K562 (cell line): ENCODE results near the gene EXOC3L2. TPM values are rescaled to one million over a fixed set of nuclear protein-coding genes. Genes with fewer than 3 reads are reported as not detected.

Source experiments
- CREBBP ChIP-seq: IDR thresholded peaks from one replicate; pipeline ENCODE4 v1.6.1; 2012; ENCODE audit warnings: low read depth, mild to moderate bottlenecking, control low read depth, inconsistent platforms, low read length
- DMBX1 ChIP-seq: fragments of 250-450 bp; sonication (Bioruptor Pico); IDR thresholded peaks from 2 replicates; pipeline ENCODE4 v1.8.0; 2022; ENCODE audit warnings: inconsistent platforms, mild to moderate bottlenecking, moderate library complexity, borderline replicate concordance
- EWSR1 ChIP-seq: fragments of 450-650 bp; IDR thresholded peaks from 2 replicates; pipeline ENCODE4 v1.6.1; 2018; ENCODE audit warnings: borderline replicate concordance, mild to moderate bottlenecking, low read depth, moderate library complexity; ENCODE audit not compliant: partially characterized antibody
- FOS ChIP-seq: IDR thresholded peaks from 3 replicates; pipeline ENCODE4 v1.6.1; 2011; ENCODE audit not compliant: insufficient read length; ENCODE audit errors: extremely low read depth
- FOXM1 ChIP-seq, 2 experiments: fragments of 450-650 bp in 1 of 2; sonication (generic) in 1 of 2; formaldehyde crosslinking in 1 of 2; IDR thresholded peaks; 2 replicates each; pipeline versions ENCODE4 v1.6.1 to v1.9.0; 2017 to 2022; ENCODE audit warnings: low read depth in 2 of 2, mild to moderate bottlenecking in 2 of 2, missing genetic modification reagents in 1 of 2, moderate library complexity in 1 of 2
- HDAC2 ChIP-seq: fragments of 450-650 bp; IDR thresholded peaks from 2 replicates; pipeline ENCODE4 v1.6.1; 2016; ENCODE audit warnings: mild to moderate bottlenecking
- L3MBTL2 ChIP-seq: fragments of 450-650 bp; IDR thresholded peaks from 2 replicates; pipeline ENCODE4 v1.6.1; 2016; ENCODE audit warnings: mild to moderate bottlenecking, moderate library complexity
- POLR2G ChIP-seq: fragments of 200-400 bp; formaldehyde crosslinking; IDR thresholded peaks from 2 replicates; pipeline ENCODE4 v1.6.1; 2017; ENCODE audit warnings: low read depth, mild to moderate bottlenecking, antibody characterized with exemption, low read length, moderate library complexity
- REST ChIP-seq, 2 experiments: fragments of 450-650 bp; formaldehyde crosslinking in 1 of 2; IDR thresholded peaks; 2 replicates each; pipeline versions ENCODE4 v1.4.0 to v1.6.1; 2014 to 2020; ENCODE audit warnings: mild to moderate bottlenecking in 2 of 2, borderline replicate concordance in 1 of 2, low read depth in 1 of 2
- SAP30 ChIP-seq: fragments of 200-600 bp; sonication (generic); IDR thresholded peaks from 2 replicates; pipeline ENCODE4 v1.6.1; 2012; ENCODE audit warnings: borderline replicate concordance, low read depth, mild to moderate bottlenecking, moderate library complexity, low read length, control low read depth, inconsistent platforms; ENCODE audit not compliant: insufficient read depth, poor library complexity, severe bottlenecking
- ZFP36 ChIP-seq: fragments of 150-350 bp; IDR thresholded peaks from 2 replicates; pipeline ENCODE4 v1.6.1; 2018; ENCODE audit warnings: low read length, low read depth; ENCODE audit not compliant: partially characterized antibody
- ZNF316 ChIP-seq: fragments of 450-650 bp; IDR thresholded peaks from 2 replicates; pipeline ENCODE4 v1.6.1; 2016
- ZNF707 ChIP-seq: fragments of 250-450 bp; sonication (Bioruptor Pico); conservative IDR thresholded peaks from 2 replicates; pipeline ENCODE4 v1.8.0; 2022; ENCODE audit warnings: inconsistent platforms, mild to moderate bottlenecking, moderate library complexity
- polyA plus RNA-seq, 8 experiments: library from polyadenylated mRNA; depleted of rRNA in 4 of 8; stranded (reverse) in 5 of 8; unstranded in 3 of 8; fragments of >200 nt; fragmentation: Nextera tagmentation in 2 of 8; fragmentation: Illumina TruSeq in 1 of 8; extraction: Ambion mirVana in 2 of 8; extraction: Trizol in 1 of 8; gene quantifications; 2 replicates each; pipeline versions ENCODE4 v1.2.1 to v1.2.3, GENCODE V29; 2011 to 2014; ENCODE audit warnings: inconsistent platforms in 1 of 8, missing spikeins in 1 of 8
- total RNA-seq, 7 experiments: library from RNA; depleted of rRNA in 6 of 7; stranded (reverse); fragments of >200 nt in 6 of 7; fragmentation: Illumina TruSeq in 2 of 7; extraction: Trizol in 2 of 7; gene quantifications; 2 replicates each; pipeline versions ENCODE4 v1.2.1 to v1.2.3, GENCODE V29; 2011 to 2021; ENCODE audit warnings: low replicate concordance in 1 of 7
- TF ChIP-seq, protein P1 (sequence below), 2 experiments: fragments of 150-350 bp in 1 of 2; IDR thresholded peaks; 2 replicates each; pipeline ENCODE4 v1.6.1; 2012 to 2016; ENCODE audit warnings: low read depth in 2 of 2, low read length in 2 of 2, mild to moderate bottlenecking in 1 of 2, moderate library complexity in 1 of 2
- TF ChIP-seq, protein P2 (sequence below): fragments of 250-450 bp; sonication (Bioruptor Pico); IDR thresholded peaks from 2 replicates; pipeline ENCODE4 v1.8.0; 2021; ENCODE audit warnings: moderate library complexity, mild to moderate bottlenecking, inconsistent platforms

EXOC3L2 gene
- total and polyA plus RNA-seq, 9 of the 15 experiments (the other 6 are each of a cell fraction or from before 2014, with no cell fraction given) = 0.31 to 19.0 (median 2.4) TPM

GRCh38 chr19:45253396-45254027, 8.3 kb upstream of the EXOC3L2 start (continued):
- TF ChIP-seq ZFP36 (peak; percentile 81), CREBBP (no peak), DMBX1 (CRISPR knock-in tag) (no peak), POLR2G (no peak), FOS (no peak), ZNF316 (no peak), EWSR1 (no peak), ZNF707 (CRISPR knock-in tag) (no peak), FOXM1 (IDR thresholded peaks at IDR 0.05; ENCODE audit: low read depth) (no peak), FOXM1 (CRISPR knock-in tag; IDR thresholded peaks at IDR 0.05; ENCODE audit: low read depth) (no peak), HDAC2 (no peak), SAP30 (no peak), L3MBTL2 (no peak), REST (IDR thresholded peaks at IDR 0.05; ENCODE audit: borderline replicate concordance) (no peak), REST (CRISPR knock-in tag; IDR thresholded peaks at IDR 0.05; ENCODE audit: low read depth) (no peak)
- TF ChIP-seq, protein P1, sequence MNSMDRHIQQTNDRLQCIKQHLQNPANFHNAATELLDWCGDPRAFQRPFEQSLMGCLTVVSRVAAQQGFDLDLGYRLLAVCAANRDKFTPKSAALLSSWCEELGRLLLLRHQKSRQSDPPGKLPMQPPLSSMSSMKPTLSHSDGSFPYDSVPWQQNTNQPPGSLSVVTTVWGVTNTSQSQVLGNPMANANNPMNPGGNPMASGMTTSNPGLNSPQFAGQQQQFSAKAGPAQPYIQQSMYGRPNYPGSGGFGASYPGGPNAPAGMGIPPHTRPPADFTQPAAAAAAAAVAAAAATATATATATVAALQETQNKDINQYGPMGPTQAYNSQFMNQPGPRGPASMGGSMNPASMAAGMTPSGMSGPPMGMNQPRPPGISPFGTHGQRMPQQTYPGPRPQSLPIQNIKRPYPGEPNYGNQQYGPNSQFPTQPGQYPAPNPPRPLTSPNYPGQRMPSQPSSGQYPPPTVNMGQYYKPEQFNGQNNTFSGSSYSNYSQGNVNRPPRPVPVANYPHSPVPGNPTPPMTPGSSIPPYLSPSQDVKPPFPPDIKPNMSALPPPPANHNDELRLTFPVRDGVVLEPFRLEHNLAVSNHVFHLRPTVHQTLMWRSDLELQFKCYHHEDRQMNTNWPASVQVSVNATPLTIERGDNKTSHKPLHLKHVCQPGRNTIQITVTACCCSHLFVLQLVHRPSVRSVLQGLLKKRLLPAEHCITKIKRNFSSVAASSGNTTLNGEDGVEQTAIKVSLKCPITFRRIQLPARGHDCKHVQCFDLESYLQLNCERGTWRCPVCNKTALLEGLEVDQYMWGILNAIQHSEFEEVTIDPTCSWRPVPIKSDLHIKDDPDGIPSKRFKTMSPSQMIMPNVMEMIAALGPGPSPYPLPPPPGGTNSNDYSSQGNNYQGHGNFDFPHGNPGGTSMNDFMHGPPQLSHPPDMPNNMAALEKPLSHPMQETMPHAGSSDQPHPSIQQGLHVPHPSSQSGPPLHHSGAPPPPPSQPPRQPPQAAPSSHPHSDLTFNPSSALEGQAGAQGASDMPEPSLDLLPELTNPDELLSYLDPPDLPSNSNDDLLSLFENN (IDR thresholded peaks at IDR 0.05; ENCODE audit: low read depth in 2 of 2, low read length in 2 of 2) = no peak
- TF ChIP-seq, protein P2, sequence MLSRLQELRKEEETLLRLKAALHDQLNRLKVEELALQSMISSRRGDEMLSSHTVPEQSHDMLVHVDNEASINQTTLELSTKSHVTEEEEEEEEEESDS (CRISPR knock-in tag) = no peak
